ENCODE data around the gene ZDHHC5.

DNA sequence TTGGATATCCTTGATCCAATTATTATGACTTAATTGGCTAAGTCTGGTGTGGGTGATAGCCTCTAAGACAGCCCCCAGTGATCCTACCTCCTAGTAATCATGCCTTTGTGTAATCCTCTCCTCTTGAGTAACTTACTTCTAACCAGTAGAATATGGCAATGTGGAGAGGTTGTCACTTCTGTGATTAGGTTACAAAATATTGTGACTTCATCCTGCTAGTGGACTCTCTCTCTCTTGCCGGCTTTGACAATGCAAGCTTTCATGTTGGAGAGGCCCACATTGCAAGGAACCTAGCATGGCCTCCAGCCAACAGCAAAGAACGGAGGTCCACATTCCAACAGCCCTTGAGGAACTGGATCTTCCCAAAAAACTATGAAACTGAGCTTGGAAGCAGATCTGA lies 37.7 kb upstream of the ZDHHC5 start:
- TF ChIP-seq, protein P1, sequence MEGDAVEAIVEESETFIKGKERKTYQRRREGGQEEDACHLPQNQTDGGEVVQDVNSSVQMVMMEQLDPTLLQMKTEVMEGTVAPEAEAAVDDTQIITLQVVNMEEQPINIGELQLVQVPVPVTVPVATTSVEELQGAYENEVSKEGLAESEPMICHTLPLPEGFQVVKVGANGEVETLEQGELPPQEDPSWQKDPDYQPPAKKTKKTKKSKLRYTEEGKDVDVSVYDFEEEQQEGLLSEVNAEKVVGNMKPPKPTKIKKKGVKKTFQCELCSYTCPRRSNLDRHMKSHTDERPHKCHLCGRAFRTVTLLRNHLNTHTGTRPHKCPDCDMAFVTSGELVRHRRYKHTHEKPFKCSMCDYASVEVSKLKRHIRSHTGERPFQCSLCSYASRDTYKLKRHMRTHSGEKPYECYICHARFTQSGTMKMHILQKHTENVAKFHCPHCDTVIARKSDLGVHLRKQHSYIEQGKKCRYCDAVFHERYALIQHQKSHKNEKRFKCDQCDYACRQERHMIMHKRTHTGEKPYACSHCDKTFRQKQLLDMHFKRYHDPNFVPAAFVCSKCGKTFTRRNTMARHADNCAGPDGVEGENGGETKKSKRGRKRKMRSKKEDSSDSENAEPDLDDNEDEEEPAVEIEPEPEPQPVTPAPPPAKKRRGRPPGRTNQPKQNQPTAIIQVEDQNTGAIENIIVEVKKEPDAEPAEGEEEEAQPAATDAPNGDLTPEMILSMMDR (CRISPR knock-in tag; IDR thresholded peaks at IDR 0.05): no peak
- TF ChIP-seq, protein P2, sequence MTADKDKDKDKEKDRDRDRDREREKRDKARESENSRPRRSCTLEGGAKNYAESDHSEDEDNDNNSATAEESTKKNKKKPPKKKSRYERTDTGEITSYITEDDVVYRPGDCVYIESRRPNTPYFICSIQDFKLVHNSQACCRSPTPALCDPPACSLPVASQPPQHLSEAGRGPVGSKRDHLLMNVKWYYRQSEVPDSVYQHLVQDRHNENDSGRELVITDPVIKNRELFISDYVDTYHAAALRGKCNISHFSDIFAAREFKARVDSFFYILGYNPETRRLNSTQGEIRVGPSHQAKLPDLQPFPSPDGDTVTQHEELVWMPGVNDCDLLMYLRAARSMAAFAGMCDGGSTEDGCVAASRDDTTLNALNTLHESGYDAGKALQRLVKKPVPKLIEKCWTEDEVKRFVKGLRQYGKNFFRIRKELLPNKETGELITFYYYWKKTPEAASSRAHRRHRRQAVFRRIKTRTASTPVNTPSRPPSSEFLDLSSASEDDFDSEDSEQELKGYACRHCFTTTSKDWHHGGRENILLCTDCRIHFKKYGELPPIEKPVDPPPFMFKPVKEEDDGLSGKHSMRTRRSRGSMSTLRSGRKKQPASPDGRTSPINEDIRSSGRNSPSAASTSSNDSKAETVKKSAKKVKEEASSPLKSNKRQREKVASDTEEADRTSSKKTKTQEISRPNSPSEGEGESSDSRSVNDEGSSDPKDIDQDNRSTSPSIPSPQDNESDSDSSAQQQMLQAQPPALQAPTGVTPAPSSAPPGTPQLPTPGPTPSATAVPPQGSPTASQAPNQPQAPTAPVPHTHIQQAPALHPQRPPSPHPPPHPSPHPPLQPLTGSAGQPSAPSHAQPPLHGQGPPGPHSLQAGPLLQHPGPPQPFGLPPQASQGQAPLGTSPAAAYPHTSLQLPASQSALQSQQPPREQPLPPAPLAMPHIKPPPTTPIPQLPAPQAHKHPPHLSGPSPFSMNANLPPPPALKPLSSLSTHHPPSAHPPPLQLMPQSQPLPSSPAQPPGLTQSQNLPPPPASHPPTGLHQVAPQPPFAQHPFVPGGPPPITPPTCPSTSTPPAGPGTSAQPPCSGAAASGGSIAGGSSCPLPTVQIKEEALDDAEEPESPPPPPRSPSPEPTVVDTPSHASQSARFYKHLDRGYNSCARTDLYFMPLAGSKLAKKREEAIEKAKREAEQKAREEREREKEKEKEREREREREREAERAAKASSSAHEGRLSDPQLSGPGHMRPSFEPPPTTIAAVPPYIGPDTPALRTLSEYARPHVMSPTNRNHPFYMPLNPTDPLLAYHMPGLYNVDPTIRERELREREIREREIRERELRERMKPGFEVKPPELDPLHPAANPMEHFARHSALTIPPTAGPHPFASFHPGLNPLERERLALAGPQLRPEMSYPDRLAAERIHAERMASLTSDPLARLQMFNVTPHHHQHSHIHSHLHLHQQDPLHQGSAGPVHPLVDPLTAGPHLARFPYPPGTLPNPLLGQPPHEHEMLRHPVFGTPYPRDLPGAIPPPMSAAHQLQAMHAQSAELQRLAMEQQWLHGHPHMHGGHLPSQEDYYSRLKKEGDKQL (CRISPR knock-in tag; IDR thresholded peaks at IDR 0.05; ENCODE audit: low read depth): no peak
